Anterior cingulate cortex (tissue), 58 donors: ENCODE data around the gene MAFG.

Experiments
- DNase-seq, 58 donors: peaks; one replicate each; lab custom pipeline; 2025; lab: John Stamatoyannopoulos, UW

The MAFG gene

GRCh38 chr17:81927653-81928543, at the start of gene MAFG:
MAFG (minus strand) TSS chr17:81927735; CDS start chr17:81923185, 4,550 bp downstream.
- peak; percentile 35 to 96 (median 86) for DNase-seq

DNA sequence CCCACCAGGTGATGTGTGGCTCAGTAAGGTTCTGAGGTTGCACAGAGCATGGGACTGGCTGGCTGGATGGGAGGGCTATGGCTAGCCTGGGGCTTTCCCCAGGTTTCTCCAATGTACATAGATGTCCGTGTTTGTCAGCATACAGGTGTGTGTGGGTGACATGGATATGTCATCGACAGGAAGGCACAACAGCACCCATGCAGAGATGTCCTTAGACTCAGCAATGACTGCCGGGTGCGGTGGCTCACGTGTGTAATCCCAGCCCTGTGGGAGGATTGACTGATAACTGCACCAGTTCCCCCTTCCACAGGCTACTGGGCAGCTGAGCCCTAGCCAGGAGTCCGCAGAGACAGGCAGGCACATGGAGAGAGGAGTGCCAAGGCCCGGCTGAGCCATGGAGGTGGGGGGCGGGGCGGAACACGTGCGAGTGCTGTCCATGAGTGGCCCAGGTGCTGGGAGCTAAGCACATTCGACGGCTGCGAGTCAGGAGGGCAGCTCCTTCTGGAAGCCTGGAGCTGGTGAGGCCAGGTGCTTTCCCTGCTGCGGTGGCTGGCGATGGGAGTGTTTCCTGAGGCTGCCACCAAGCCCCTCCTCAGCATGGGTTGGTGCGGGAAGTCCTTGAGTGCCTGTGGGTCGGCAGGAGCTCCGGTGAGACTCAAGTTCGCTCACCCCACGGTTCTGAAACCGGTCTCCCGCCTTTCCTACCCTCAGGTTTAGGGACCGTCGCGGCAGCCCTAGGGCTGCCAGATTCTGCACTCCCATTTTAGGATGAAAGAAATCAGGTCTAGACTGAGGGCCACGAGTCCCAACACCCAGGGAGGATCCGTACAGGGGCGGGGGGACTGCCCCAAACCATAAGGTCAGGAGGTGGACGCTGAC, 49.0 kb upstream of the MAFG start:
- peak in 5 of 58 donors; percentile 10 to 39 (median 14) for DNase-seq

- DNase-seq: no peak
Measured at GRCh38 chr17:81973432-81973831, 45.9 kb upstream of the MAFG start.

DNA sequence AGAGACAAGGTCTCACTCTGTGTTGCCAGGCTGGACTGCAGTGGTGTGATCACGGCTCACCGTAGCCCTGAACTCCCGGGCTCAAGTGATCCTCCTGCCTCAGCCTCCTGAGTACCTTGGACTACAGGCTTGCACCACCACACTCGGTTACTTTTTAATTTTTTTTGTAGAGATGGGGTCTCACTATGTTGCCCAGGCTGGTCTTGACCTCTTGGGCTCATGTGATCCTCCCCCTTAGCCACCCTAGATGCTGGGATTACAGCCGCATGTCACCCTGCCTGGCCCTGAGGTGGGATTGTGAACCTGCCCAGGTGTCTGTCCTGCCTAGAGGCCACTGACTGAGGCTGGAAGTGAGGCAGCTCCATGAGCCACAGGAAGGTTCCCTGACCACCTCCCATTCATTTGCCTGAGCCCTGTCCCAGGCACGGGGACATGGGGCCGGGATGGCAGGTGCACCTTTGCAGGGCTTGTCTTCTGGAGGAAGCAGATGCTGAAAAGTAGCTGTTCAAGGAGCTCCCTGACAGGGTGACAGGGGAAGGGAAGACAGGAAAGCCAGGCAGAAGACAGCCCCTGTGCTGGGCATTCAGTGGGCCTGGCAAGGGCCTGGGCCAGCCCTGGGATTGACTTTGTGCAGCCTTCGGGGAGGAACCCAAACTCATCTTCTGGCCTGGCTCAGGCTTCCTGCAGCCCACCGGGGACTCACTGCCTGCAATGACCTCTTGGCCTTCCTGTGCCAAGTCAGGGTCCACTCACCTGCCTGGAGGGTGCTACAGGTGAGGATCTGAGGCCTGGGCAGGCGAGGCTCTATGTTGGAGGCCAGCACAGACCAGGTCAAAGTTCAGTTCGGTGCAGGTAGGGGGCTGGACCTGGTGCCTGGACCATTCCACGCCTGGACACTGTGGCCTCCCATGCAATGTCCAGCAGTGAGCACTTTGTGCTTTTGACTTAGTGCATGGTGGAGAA, 41.6 kb upstream of the MAFG start:
- no peak for DNase-seq

DNA sequence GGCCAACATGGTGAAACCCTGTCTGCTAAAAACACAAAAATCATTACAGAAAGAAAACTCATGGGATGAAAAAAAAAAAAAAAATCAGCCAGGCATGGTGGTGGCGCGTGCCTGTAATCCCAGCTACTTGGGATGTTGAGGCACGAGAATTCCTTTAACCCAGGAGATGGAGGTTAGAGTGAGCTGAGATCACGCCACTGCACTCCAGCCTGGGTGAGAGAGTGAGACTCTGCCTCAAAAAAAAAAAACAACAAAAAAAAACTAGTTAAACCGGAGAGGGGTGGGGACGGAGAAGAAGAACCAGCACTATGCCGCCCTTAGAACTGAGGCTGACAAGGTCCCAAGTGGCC, 40.8 kb upstream of the MAFG start:
- no peak for DNase-seq

- peak; percentile 3 to 90 (median 82) for DNase-seq
Measured at GRCh38 chr17:81967533-81968395, 40.2 kb upstream of the MAFG start.

GRCh38 chr17:81967244-81967532, 39.7 kb upstream of the MAFG start:
- peak in 1 of 58 donors; percentile 30 for DNase-seq

- DNase-seq: peak in 25 of 58 donors; percentile 2 to 59 (median 24)
Measured at GRCh38 chr17:81966343-81967243, 39.1 kb upstream of the MAFG start.

- no peak for DNase-seq
Measured at GRCh38 chr17:81964081-81964849, 36.7 kb upstream of the MAFG start.

DNA sequence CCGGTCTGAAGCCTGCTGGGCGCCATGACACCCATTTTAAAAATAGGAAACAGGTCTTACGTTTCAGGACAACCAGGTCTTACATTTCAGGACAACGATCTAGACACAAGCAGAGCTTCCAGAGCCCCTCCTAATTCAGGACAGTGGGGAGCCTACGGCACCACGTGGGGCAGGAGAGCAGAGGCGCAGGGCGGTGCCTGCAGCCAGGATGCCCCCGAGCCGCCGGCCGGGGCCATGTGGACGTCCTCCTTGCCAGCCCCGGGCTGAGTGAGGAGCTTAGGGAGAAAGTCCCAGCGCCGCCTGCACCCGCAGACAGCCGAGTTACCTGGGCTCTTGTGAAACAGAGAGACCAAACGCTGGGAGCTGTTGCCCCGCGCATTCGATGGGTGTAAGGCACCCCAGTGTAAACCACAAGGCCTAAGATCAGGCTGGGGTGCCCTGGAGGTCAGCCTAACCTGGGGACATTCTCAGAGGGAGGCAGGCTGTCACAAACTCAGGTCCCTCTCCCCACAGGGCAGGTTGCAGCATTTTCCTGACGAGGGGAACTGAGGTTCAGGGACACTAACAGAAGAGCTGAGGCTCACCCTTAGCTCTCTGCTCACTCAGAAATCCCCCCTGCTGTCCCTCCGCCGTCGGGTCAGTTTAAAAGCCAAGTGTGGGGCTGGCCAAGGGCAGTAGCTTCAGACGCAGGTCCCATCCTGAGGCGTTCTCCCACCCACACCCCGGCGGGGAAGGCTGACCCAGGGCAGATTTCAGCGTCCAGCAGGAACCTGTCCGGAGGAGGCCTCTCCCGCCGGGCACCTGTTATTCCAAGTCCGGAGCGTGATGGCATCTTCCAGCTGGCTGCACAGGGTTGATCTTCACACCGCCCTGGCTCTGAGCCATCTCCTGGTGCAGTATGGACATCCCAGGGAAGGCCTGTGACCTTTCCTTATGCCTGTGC, 35.2 kb upstream of the MAFG start:
- DNase-seq: no peak

- no peak for DNase-seq
Measured at GRCh38 chr17:81961521-81962498, 34.3 kb upstream of the MAFG start.

- no peak for DNase-seq
Measured at GRCh38 chr17:81961087-81961511, 33.6 kb upstream of the MAFG start, which contains the start of gene NOTUM. NOTUM (minus strand) TSS chr17:81961187; CDS start chr17:81960909, 278 bp downstream.

DNA sequence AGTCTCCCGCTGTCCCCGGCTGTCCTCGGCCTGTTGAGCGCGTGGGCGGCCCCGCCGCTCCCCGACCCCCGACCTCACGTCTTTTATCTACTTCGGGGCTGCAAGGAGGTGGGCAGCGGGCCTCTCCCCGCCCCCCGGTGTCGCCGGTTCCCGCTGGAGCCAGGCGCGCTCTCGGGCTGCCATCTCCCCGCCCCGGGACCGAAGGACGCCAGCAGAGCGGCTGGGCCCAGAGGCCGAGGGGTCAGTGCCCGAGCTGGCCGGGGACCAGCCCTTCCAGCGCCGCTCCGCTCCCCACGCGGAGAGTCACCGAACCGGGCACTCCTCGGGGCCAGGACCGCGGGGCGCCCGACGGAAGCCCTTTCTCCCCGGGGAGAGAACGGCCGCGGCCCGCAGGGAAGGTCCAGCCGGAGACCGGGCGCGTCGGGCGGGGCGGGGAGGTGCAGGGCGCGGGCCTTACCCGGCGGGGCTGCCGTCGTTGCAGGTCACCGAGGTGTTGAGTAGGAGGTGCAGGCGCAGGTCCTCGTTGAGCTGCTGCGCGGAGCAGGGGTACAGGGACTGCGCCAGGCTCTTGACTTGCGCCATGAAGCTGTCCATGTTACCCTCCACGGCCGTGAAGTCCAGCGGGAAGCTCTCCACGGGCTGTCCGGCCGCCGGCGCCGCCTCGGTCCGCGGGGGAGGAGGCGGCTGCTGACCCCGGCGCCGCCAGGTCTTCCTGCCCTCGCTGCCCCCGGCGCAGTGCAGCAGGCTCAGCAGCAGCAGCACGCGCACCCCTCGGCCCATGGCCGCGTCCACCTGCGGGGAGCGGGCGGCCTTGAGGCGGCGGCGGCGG, 32.8 kb upstream of the MAFG start:
- no peak for DNase-seq
